ENCODE measurements around the gene FOXP1. TPM values are rescaled to one million over a fixed set of nuclear protein-coding genes. Genes with fewer than 3 reads are reported as not detected.

FOXP1 gene
- total RNA-seq, 2 experiments from 2014 or later = 108 to 153 TPM

- intact Hi-C loops (cut with DNase I, micrococcal nuclease) = no loop called here
- Mint-ChIP-seq H3K9me3 (ENCODE audit: low read depth) (peaks cover 1% of the 10 kb centered on the region), H3K27me3 (no peaks in the 10 kb centered on the region), H3K27ac (no peak overlapping the region), H3K4me1 (peaks cover 77% of the 10 kb centered on the region), H3K4me3 (no peak overlapping the region), H3K36me3 (ENCODE audit: low read depth) (peaks cover 45% of the 10 kb centered on the region)
- ChIA-PET POLR2A (no interaction called here), CTCF (interaction anchor here (0.6 to 1.0 kb wide), 3 partner anchors 10 to 145 kb away, joined by 3 to 4 read pairs (median 3); no protein-coding TSS in a partner anchor)
- ATAC-seq (no peak), DNase-seq (no peak)
Observed at GRCh38 chr3:71215351-71215750, 368.2 kb downstream of the FOXP1 start.

- ATAC-seq (peak; percentile 65), DNase-seq (no peak)
- Mint-ChIP-seq H3K36me3 (ENCODE audit: low read depth) (peaks cover 45% of the 10 kb centered on the region), H3K27ac (no peak overlapping the region), H3K4me1 (peaks cover 77% of the 10 kb centered on the region), H3K27me3 (no peaks in the 10 kb centered on the region), H3K4me3 (no peak overlapping the region), H3K9me3 (ENCODE audit: low read depth) (peaks cover 1% of the 10 kb centered on the region)
- POLR2A ChIA-PET = no interaction called here
- intact Hi-C loops (cut with DNase I, micrococcal nuclease) = no loop called here
- CTCF ChIA-PET = interaction anchor here (0.6 to 1.2 kb wide), 4 partner anchors 11 to 204 kb away, joined by 3 to 4 read pairs (median 3); no protein-coding TSS in a partner anchor
Observed at GRCh38 chr3:71214797-71215196, 368.7 kb downstream of the FOXP1 start.

GRCh38 chr3:71214016-71214415, 369.5 kb downstream of the FOXP1 start:
- peaks cover 1% of the 10 kb centered on the region for H3K9me3 Mint-ChIP-seq (ENCODE audit: low read depth)
- DNase-seq (no peak), ATAC-seq (no peak)
- intact Hi-C loops (cut with DNase I, micrococcal nuclease) = no loop called here
- no peaks in the 10 kb centered on the region for H3K27me3 Mint-ChIP-seq
- ChIA-PET POLR2A (no interaction called here), CTCF (interaction anchor here (1.2 kb wide), 1 partner anchor 203 kb away, joined by 3 read pairs; no protein-coding TSS in a partner anchor)
- peaks cover 41% of the 10 kb centered on the region for H3K36me3 Mint-ChIP-seq (ENCODE audit: low read depth)
- H3K4me3 Mint-ChIP-seq = no peak overlapping the region
- H3K27ac Mint-ChIP-seq = no peak overlapping the region
- H3K4me1 Mint-ChIP-seq = peaks cover 80% of the 10 kb centered on the region

GRCh38 chr3:71211083-71211482, 372.4 kb downstream of the FOXP1 start:
- Mint-ChIP-seq H3K4me3 (no peak overlapping the region), H3K27me3 (no peaks in the 10 kb centered on the region), H3K36me3 (ENCODE audit: low read depth) (peaks cover 23% of the 10 kb centered on the region), H3K27ac (peak overlapping the region; percentile 73), H3K4me1 (peaks cover 86% of the 10 kb centered on the region), H3K9me3 (ENCODE audit: low read depth) (peaks cover 1% of the 10 kb centered on the region)
- DNase-seq (no peak), ATAC-seq (no peak)
- ChIA-PET POLR2A (no interaction called here), CTCF (interaction anchor here (0.7 to 2.8 kb wide), 5 partner anchors 9 to 92 kb away, joined by 3 to 11 read pairs (median 5); no protein-coding TSS in a partner anchor)
- intact Hi-C loops (cut with DNase I, micrococcal nuclease) = no loop called here

GRCh38 chr3:71210257-71211007, 373.1 kb downstream of the FOXP1 start:
- peak overlapping the region; percentile 26 for H3K4me3 Mint-ChIP-seq
- intact Hi-C loops (cut with DNase I, micrococcal nuclease) = no loop called here
- peaks cover 22% of the 10 kb centered on the region for H3K36me3 Mint-ChIP-seq (ENCODE audit: low read depth)
- peak overlapping the region; percentile 73 for H3K27ac Mint-ChIP-seq
- H3K27me3 Mint-ChIP-seq = no peaks in the 10 kb centered on the region
- CTCF ChIA-PET = interaction anchor here (0.6 to 2.8 kb wide), 5 partner anchors 10 to 207 kb away, joined by 3 to 11 read pairs (median 3); no protein-coding TSS in a partner anchor
- H3K9me3 Mint-ChIP-seq (ENCODE audit: low read depth) = peaks cover 1% of the 10 kb centered on the region
- peaks cover 83% of the 10 kb centered on the region for H3K4me1 Mint-ChIP-seq
- peak; percentile 20 for ATAC-seq
- no peak for DNase-seq
- POLR2A ChIA-PET = no interaction called here

GRCh38 chr3:71208211-71209095, 375.1 kb downstream of the FOXP1 start:
- POLR2A ChIA-PET = no interaction called here
- H3K4me3 Mint-ChIP-seq = no peak overlapping the region
- ATAC-seq = no peak
- CTCF ChIA-PET = interaction anchor here (1.0 to 1.2 kb wide), 3 partner anchors 11 to 57 kb away, joined by 3 read pairs; no protein-coding TSS in a partner anchor
- intact Hi-C loops (cut with DNase I, micrococcal nuclease) = no loop called here
- no peak for DNase-seq
- peaks cover 24% of the 10 kb centered on the region for H3K36me3 Mint-ChIP-seq (ENCODE audit: low read depth)
- H3K27me3 Mint-ChIP-seq = no peaks in the 10 kb centered on the region
- H3K4me1 Mint-ChIP-seq = peaks cover 84% of the 10 kb centered on the region
- H3K9me3 Mint-ChIP-seq (ENCODE audit: low read depth) = peaks cover 7% of the 10 kb centered on the region
- H3K27ac Mint-ChIP-seq = peak overlapping the region; percentile 51

GRCh38 chr3:71207632-71208031, 375.9 kb downstream of the FOXP1 start:
- ATAC-seq (no peak), DNase-seq (no peak)
- Mint-ChIP-seq H3K27me3 (no peaks in the 10 kb centered on the region), H3K9me3 (ENCODE audit: low read depth) (peaks cover 7% of the 10 kb centered on the region), H3K4me3 (no peak overlapping the region), H3K36me3 (ENCODE audit: low read depth) (peaks cover 22% of the 10 kb centered on the region), H3K4me1 (peaks cover 89% of the 10 kb centered on the region), H3K27ac (peak overlapping the region; percentile 51)
- ChIA-PET POLR2A (no interaction called here), CTCF (interaction anchor here (1.0 kb wide), 1 partner anchor 12 kb away, joined by 3 read pairs; no protein-coding TSS in a partner anchor)
- intact Hi-C loops (cut with DNase I, micrococcal nuclease) = no loop called here

- Mint-ChIP-seq H3K27ac (no peak overlapping the region), H3K36me3 (ENCODE audit: low read depth) (peaks cover 15% of the 10 kb centered on the region), H3K27me3 (no peaks in the 10 kb centered on the region), H3K4me3 (no peak overlapping the region), H3K4me1 (peaks cover 90% of the 10 kb centered on the region), H3K9me3 (ENCODE audit: low read depth) (peaks cover 7% of the 10 kb centered on the region)
- POLR2A ChIA-PET = no interaction called here
- DNase-seq (no peak), ATAC-seq (no peak)
- CTCF ChIA-PET = interaction anchor here (0.6 to 1.2 kb wide), 3 partner anchors 14 to 24 kb away, joined by 3 to 4 read pairs (median 3); no protein-coding TSS in a partner anchor
- intact Hi-C loops (cut with DNase I, micrococcal nuclease) = no loop called here
Observed at GRCh38 chr3:71206305-71207165, 377.0 kb downstream of the FOXP1 start.

- intact Hi-C loops (cut with DNase I, micrococcal nuclease) = no loop called here
- H3K27me3 Mint-ChIP-seq = no peaks in the 10 kb centered on the region
- POLR2A ChIA-PET = interaction anchor here (0.6 kb wide), 1 partner anchor 13 kb away, joined by 4 read pairs; no protein-coding TSS in a partner anchor
- H3K9me3 Mint-ChIP-seq (ENCODE audit: low read depth) = peaks cover 7% of the 10 kb centered on the region
- CTCF ChIA-PET = interaction anchor here (0.7 kb wide), 1 partner anchor 11 kb away, joined by 4 read pairs; no protein-coding TSS in a partner anchor
- peak overlapping the region; percentile 61 for H3K27ac Mint-ChIP-seq
- H3K4me1 Mint-ChIP-seq = peaks cover 80% of the 10 kb centered on the region
- H3K4me3 Mint-ChIP-seq = no peak overlapping the region
- DNase-seq (no peak), ATAC-seq (no peak)
- peaks cover 11% of the 10 kb centered on the region for H3K36me3 Mint-ChIP-seq (ENCODE audit: low read depth)
Observed at GRCh38 chr3:71203727-71204488, 379.6 kb downstream of the FOXP1 start.

- POLR2A ChIA-PET = no interaction called here
- Mint-ChIP-seq H3K9me3 (ENCODE audit: low read depth) (peaks cover 7% of the 10 kb centered on the region), H3K36me3 (ENCODE audit: low read depth) (peaks cover 11% of the 10 kb centered on the region), H3K27me3 (no peaks in the 10 kb centered on the region), H3K27ac (no peak overlapping the region), H3K4me3 (no peak overlapping the region), H3K4me1 (peaks cover 72% of the 10 kb centered on the region)
- DNase-seq (no peak), ATAC-seq (no peak)
- intact Hi-C loops (cut with DNase I, micrococcal nuclease) = no loop called here
- CTCF ChIA-PET = interaction anchor here (0.7 kb wide), 1 partner anchor 12 kb away, joined by 4 read pairs; no protein-coding TSS in a partner anchor
Observed at GRCh38 chr3:71202848-71203533, 380.5 kb downstream of the FOXP1 start.

Data from activated CD4-positive, alpha-beta T cell treated with anti-CD3 and anti-CD28 coated beads for 36 hours (primary cell).